ENCODE results near the gene UBXN7. TPM values are rescaled to one million over a fixed set of nuclear protein-coding genes. Genes with fewer than 3 reads are reported as not detected.

Gene UBXN7
- polyA plus RNA-seq, 1 donor from 2014 or later = 19.6 TPM

DNA sequence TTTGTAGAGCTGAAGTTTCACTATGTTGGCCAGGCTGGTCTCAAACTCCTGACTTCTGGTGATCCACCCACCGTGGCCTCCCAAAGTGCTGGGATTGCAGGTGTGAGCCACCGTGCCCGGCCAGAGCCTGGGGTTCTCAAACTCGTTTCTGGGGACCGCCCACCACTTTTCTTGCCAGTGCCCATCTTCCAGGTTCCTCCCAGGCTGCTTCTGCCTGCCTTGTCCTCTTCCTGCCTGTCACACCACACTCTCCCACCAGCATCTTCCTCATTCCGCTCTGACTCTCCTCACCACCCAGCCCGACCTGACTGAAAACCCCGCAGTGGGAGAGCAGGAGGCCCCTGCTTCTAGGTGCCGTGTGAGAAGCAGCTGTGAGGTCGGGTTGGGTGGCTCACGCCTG is 111.1 kb downstream of the UBXN7 start:
- no peak overlapping the region for H2AFZ ChIP-seq (ENCODE audit: low read depth, low read length)
- no peak overlapping the region for H3K4me3 ChIP-seq (ENCODE audit: low read length)
- peaks cover 6% of the 10 kb centered on the region for H3K79me2 ChIP-seq (replicated peaks; ENCODE audit: insufficient read depth, low read length)
- no peaks in the 10 kb centered on the region for H3K27me3 ChIP-seq (ENCODE audit: insufficient read depth, low read depth, low read length)
- no peak overlapping the region for H3K27ac ChIP-seq (ENCODE audit: low read length)
- TF ChIP-seq EP300 (conservative IDR thresholded peaks at IDR 0.05; ENCODE audit: poor library complexity, severe bottlenecking) (no peak), POLR2AphosphoS5 (IDR thresholded peaks at IDR 0.05) (no peak), REST (IDR thresholded peaks at IDR 0.05; ENCODE audit: borderline replicate concordance) (no peak), SMC3 (conservative IDR thresholded peaks at IDR 0.05; ENCODE audit: poor library complexity) (no peak), RAD21 (conservative IDR thresholded peaks at IDR 0.05) (no peak), TAF1 (IDR thresholded peaks at IDR 0.05; ENCODE audit: low read depth) (no peak), MXI1 (conservative IDR thresholded peaks at IDR 0.05; ENCODE audit: poor library complexity, severe bottlenecking) (no peak), EZH2 (IDR thresholded peaks at IDR 0.05; ENCODE audit: borderline replicate concordance, insufficient read depth, low read length, poor library complexity, severe bottlenecking) (no peak), CTCF (IDR thresholded peaks at IDR 0.05; ENCODE audit: poor library complexity, severe bottlenecking) (no peak)
- no peak overlapping the region for H3K4me2 ChIP-seq (ENCODE audit: low read length)
- H3K9me3 ChIP-seq (ENCODE audit: low read length) = no peaks in the 10 kb centered on the region
- no peaks in the 10 kb centered on the region for H3K9me2 ChIP-seq (ENCODE audit: insufficient read depth, low read length)
- no peak overlapping the region for H3K9ac ChIP-seq (ENCODE audit: low read length)
- H3F3A ChIP-seq (ENCODE audit: insufficient read depth, low read length, poor library complexity, severe bottlenecking) = no peaks in the 10 kb centered on the region
- no peaks in the 10 kb centered on the region for H4K20me1 ChIP-seq (ENCODE audit: insufficient read depth)
- no peaks in the 10 kb centered on the region for H3K36me3 ChIP-seq (ENCODE audit: insufficient read depth, low read length)

DNA sequence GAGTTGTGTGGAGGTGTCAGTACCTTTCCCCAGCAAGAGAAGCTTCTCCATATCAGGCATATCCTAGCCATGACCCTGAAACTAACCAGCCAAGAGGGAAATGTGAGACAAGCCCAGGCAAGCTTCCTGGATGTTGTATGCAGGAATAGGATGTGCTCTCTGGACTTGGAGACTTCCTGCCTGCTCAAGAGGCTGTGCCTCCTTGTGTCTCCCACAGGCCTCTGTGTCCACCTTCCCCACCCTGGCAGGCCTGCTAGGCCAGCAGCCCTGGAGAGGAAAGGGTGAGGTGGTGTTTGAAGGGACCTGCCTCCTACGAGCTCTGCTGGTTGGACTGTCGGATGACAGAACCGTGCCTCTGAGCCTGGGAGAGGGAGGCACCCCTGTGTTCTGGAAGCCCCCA is 112.1 kb downstream of the UBXN7 start:
- Histone ChIP-seq H3K9me2 (ENCODE audit: insufficient read depth, low read length) (no peaks in the 10 kb centered on the region), H2AFZ (ENCODE audit: low read depth, low read length) (no peak overlapping the region), H3K79me2 (replicated peaks; ENCODE audit: insufficient read depth, low read length) (peaks cover 10% of the 10 kb centered on the region), H3K4me3 (ENCODE audit: low read length) (no peak overlapping the region), H3K9ac (ENCODE audit: low read length) (no peak overlapping the region), H3K9me3 (ENCODE audit: low read length) (no peaks in the 10 kb centered on the region), H3K27me3 (ENCODE audit: insufficient read depth, low read depth, low read length) (no peaks in the 10 kb centered on the region), H3K36me3 (ENCODE audit: insufficient read depth, low read length) (no peaks in the 10 kb centered on the region), H3K4me2 (ENCODE audit: low read length) (no peak overlapping the region), H3F3A (ENCODE audit: insufficient read depth, low read length, poor library complexity, severe bottlenecking) (no peaks in the 10 kb centered on the region), H3K27ac (ENCODE audit: low read length) (no peak overlapping the region), H4K20me1 (ENCODE audit: insufficient read depth) (no peaks in the 10 kb centered on the region)
- no peak for TF ChIP-seq SMC3 (conservative IDR thresholded peaks at IDR 0.05; ENCODE audit: poor library complexity)
- TF ChIP-seq RAD21 (conservative IDR thresholded peaks at IDR 0.05) = no peak
- TF ChIP-seq MXI1 (conservative IDR thresholded peaks at IDR 0.05; ENCODE audit: poor library complexity, severe bottlenecking) = no peak
- TF ChIP-seq REST (IDR thresholded peaks at IDR 0.05; ENCODE audit: borderline replicate concordance) = no peak
- no peak for TF ChIP-seq POLR2AphosphoS5 (IDR thresholded peaks at IDR 0.05)
- TF ChIP-seq CTCF (IDR thresholded peaks at IDR 0.05; ENCODE audit: poor library complexity, severe bottlenecking) = no peak
- TF ChIP-seq EZH2 (IDR thresholded peaks at IDR 0.05; ENCODE audit: borderline replicate concordance, insufficient read depth, low read length, poor library complexity, severe bottlenecking) = no peak
- TF ChIP-seq EP300 (conservative IDR thresholded peaks at IDR 0.05; ENCODE audit: poor library complexity, severe bottlenecking) = no peak
- TF ChIP-seq TAF1 (IDR thresholded peaks at IDR 0.05; ENCODE audit: low read depth) = no peak
